GM18499 (cell line): ENCODE data around the gene DUSP23.

ENCODE experiments used
- ATAC-seq: cut with Tn5 transposase; IDR thresholded peaks from one replicate; pipeline ENCODE4 v1.9.1; 2021; ENCODE audit warnings: moderate number of reproducible peaks; ENCODE audit not compliant: insufficient read depth, unreplicated experiment

DUSP23 gene

GRCh38 chr1:159783724-159784123 lies 3.0 kb downstream of the DUSP23 start:
- no peak for ATAC-seq

- ATAC-seq, result no peak
Observed at GRCh38 chr1:159786465-159786864, 5.7 kb downstream of the DUSP23 start.

- ATAC-seq, result no peak
Observed at GRCh38 chr1:159786966-159787365, 6.2 kb downstream of the DUSP23 start.

- ATAC-seq, result no peak
Observed at GRCh38 chr1:159790237-159790917, 9.6 kb downstream of the DUSP23 start.

GRCh38 chr1:159791031-159791430 lies 10.3 kb downstream of the DUSP23 start:
- ATAC-seq, result no peak

GRCh38 chr1:159791461-159791860 lies 10.7 kb downstream of the DUSP23 start:
- no peak for ATAC-seq

- no peak for ATAC-seq
Observed at GRCh38 chr1:159795534-159795933, 14.8 kb downstream of the DUSP23 start.

GRCh38 chr1:159798893-159799292 lies 18.1 kb downstream of the DUSP23 start:
- no peak for ATAC-seq

GRCh38 chr1:159799446-159799985 lies 18.8 kb downstream of the DUSP23 start:
- no peak for ATAC-seq

GRCh38 chr1:159800177-159800930 lies 19.6 kb downstream of the DUSP23 start:
- no peak for ATAC-seq

GRCh38 chr1:159802111-159802510 lies 21.3 kb downstream of the DUSP23 start, which contains the start of gene FCRL6:
FCRL6 (plus strand) TSS chr1:159802360; CDS start chr1:159802425, 65 bp downstream.
- no peak for ATAC-seq

- ATAC-seq, result no peak
Observed at GRCh38 chr1:159803956-159804689, 23.4 kb downstream of the DUSP23 start.

- ATAC-seq, result no peak
Observed at GRCh38 chr1:159804924-159805323, 24.2 kb downstream of the DUSP23 start.

GRCh38 chr1:159815926-159816325 lies 35.2 kb downstream of the DUSP23 start:
- ATAC-seq, result no peak

GRCh38 chr1:159817276-159818041 lies 36.7 kb downstream of the DUSP23 start:
- ATAC-seq, result no peak

GRCh38 chr1:159821171-159821867 lies 40.6 kb downstream of the DUSP23 start:
- no peak for ATAC-seq

GRCh38 chr1:159823406-159823805 lies 42.6 kb downstream of the DUSP23 start:
- no peak for ATAC-seq

GRCh38 chr1:159825564-159825963 lies 44.8 kb downstream of the DUSP23 start:
- ATAC-seq, result no peak

GRCh38 chr1:159826441-159827101 lies 45.8 kb downstream of the DUSP23 start, which contains the start of gene SLAMF8:
SLAMF8 (plus strand) TSS chr1:159826873; CDS start chr1:159826899, 26 bp downstream.
- ATAC-seq, result no peak
